Activated T-helper 9 cell treated with anti-CD3 and anti-CD28 coated beads, Interleukin-2, amount 50 U/mL, for 16 hours (primary cell): ENCODE results near the gene VEPH1.

Source experiments
- DNase-seq: peaks from one replicate; pipeline ENCODE4 v3.0.0-alpha.2; 2020; ENCODE audit warnings: low read depth

The VEPH1 gene

GRCh38 chr3:157301755-157302154 is 201.5 kb downstream of the VEPH1 start:
- no peak for DNase-seq

GRCh38 chr3:157300981-157301663 is 202.1 kb downstream of the VEPH1 start:
- no peak for DNase-seq

GRCh38 chr3:157300094-157300493 is 203.1 kb downstream of the VEPH1 start:
- DNase-seq, result no peak

GRCh38 chr3:157297328-157297915 is 205.8 kb downstream of the VEPH1 start:
- DNase-seq, result no peak

GRCh38 chr3:157294953-157295352 is 208.3 kb downstream of the VEPH1 start:
- no peak for DNase-seq

GRCh38 chr3:157294491-157294890 is 208.7 kb downstream of the VEPH1 start:
- DNase-seq, result no peak

GRCh38 chr3:157290766-157291165 is 212.4 kb downstream of the VEPH1 start:
- no peak for DNase-seq

GRCh38 chr3:157285966-157286365 is 217.2 kb downstream of the VEPH1 start:
- DNase-seq, result no peak

GRCh38 chr3:157285141-157285540 is 218.1 kb downstream of the VEPH1 start:
- no peak for DNase-seq

- DNase-seq, result no peak
Measured at GRCh38 chr3:157284688-157285087, 218.5 kb downstream of the VEPH1 start.

GRCh38 chr3:157282261-157283191 is 220.7 kb downstream of the VEPH1 start:
- DNase-seq, result no peak

GRCh38 chr3:157280786-157281185 is 222.4 kb downstream of the VEPH1 start:
- no peak for DNase-seq

GRCh38 chr3:157280354-157280753 is 222.9 kb downstream of the VEPH1 start:
- DNase-seq, result no peak

GRCh38 chr3:157279237-157279636 is 224.0 kb downstream of the VEPH1 start:
- no peak for DNase-seq

- no peak for DNase-seq
Measured at GRCh38 chr3:157276801-157277200, 226.4 kb downstream of the VEPH1 start.

GRCh38 chr3:157275832-157276231 is 227.4 kb downstream of the VEPH1 start:
- no peak for DNase-seq

- no peak for DNase-seq
Measured at GRCh38 chr3:157274644-157275137, 228.5 kb downstream of the VEPH1 start.

- DNase-seq, result no peak
Measured at GRCh38 chr3:157271283-157271882, 231.8 kb downstream of the VEPH1 start.

GRCh38 chr3:157268026-157268425 is 235.2 kb downstream of the VEPH1 start:
- no peak for DNase-seq

- DNase-seq, result no peak
Measured at GRCh38 chr3:157265931-157266330, 237.3 kb downstream of the VEPH1 start.

- DNase-seq, result no peak
Measured at GRCh38 chr3:157263027-157263426, 240.2 kb downstream of the VEPH1 start.

GRCh38 chr3:157261000-157261399 is 242.2 kb downstream of the VEPH1 start:
- DNase-seq, result no peak
